Gastrocnemius medialis (tissue), 4 donors: Measurements from ENCODE around the gene TMEM215. TPM values are rescaled to one million over a fixed set of nuclear protein-coding genes. Genes with fewer than 3 reads are reported as not detected.

ENCODE experiments used
- ATAC-seq, 2 donors: fragments of 150-250 bp; one replicate each; pipeline ENCODE4 v1.9.1; 2016
- DNase-seq, 2 donors: peaks; one replicate each; pipeline ENCODE4 v3.0.0-alpha.2; 2019
- H3K27ac ChIP-seq, 4 donors: fragments of 200-600 bp; sonication (generic); 1 replicate in 1 of 4; 2 replicates in 3 of 4; pipeline ENCODE4 v1.5.1; 2016 to 2018; ENCODE audit warnings: mild to moderate bottlenecking in 2 of 4, moderate library complexity in 1 of 4
- H3K27me3 ChIP-seq, 3 donors: fragments of 200-600 bp; sonication (generic) in 2 of 3; 1 replicate in 1 of 3; 2 replicates in 2 of 3; pipeline versions ENCODE4 v1.5.1 to v1.6.0; 2016 to 2019; ENCODE audit warnings: mild to moderate bottlenecking in 1 of 3, moderate library complexity in 1 of 3
- H3K36me3 ChIP-seq, 2 donors: fragments of 200-600 bp; sonication (generic) in 1 of 2; one replicate each; pipeline ENCODE4 v1.5.1; 2017 to 2018
- H3K4me1 ChIP-seq, 2 donors: fragments of 200-600 bp; sonication (generic) in 1 of 2; one replicate each; pipeline ENCODE4 v1.5.1; 2016 to 2017; ENCODE audit warnings: mild to moderate bottlenecking in 2 of 2
- H3K4me3 ChIP-seq, 4 donors: fragments of 200-600 bp; sonication (generic) in 3 of 4; 1 replicate in 1 of 4; 2 replicates in 3 of 4; pipeline ENCODE4 v1.5.1; 2016 to 2019; ENCODE audit warnings: mild to moderate bottlenecking in 2 of 4
- H3K9me3 ChIP-seq, 3 donors: fragments of 200-600 bp; sonication (generic) in 2 of 3; 1 replicate in 1 of 3; 2 replicates in 2 of 3; pipeline ENCODE4 v1.5.1; 2016 to 2019
- CTCF ChIP-seq, 5 experiments: fragments of 450-650 bp in 3 of 5; fragments of 200-600 bp in 2 of 5; sonication (generic) in 2 of 5; IDR thresholded peaks in 4 of 5; conservative IDR thresholded peaks in 1 of 5; 1 replicate in 4 of 5; 2 replicates in 1 of 5; pipeline ENCODE4 v1.5.1; 2016 to 2019; ENCODE audit warnings: antibody characterized with exemption in 5 of 5, mild to moderate bottlenecking in 3 of 5, moderate library complexity in 3 of 5
- POLR2A ChIP-seq, 2 donors: fragments of 450-650 bp; IDR thresholded peaks; one replicate each; pipeline ENCODE4 v1.6.1; 2017; ENCODE audit warnings: antibody characterized with exemption in 2 of 2, mild to moderate bottlenecking in 2 of 2, moderate library complexity in 2 of 2
- in situ Hi-C, 4 donors: fragments of 200-750 bp; cut with MboI; loops; one replicate each; pipeline versions ENCODE4 v1.15.0 to v1.8.0; 2017; ENCODE audit warnings: low sequenced_read_pairs in 4 of 4
- intact Hi-C: fragments of 100-400 bp; cut with DNase I; formaldehyde crosslinking; loops from one replicate; pipeline ENCODE4 v1.15.1; 2023; ENCODE audit warnings: low total_unique reads
- total RNA-seq, 4 donors: library from RNA; depleted of rRNA; stranded (reverse); fragments of >200 nt; gene quantifications; one replicate each; pipeline versions ENCODE4 v1.1.0 to v1.2.3, GENCODE V29; 2016

TMEM215 gene
- total RNA-seq, 4 donors from 2014 or later: not detected

- no peak for TF ChIP-seq POLR2A (IDR thresholded peaks at IDR 0.05)
- no peak for TF ChIP-seq CTCF (IDR thresholded peaks at IDR 0.05 in 4 of 5, conservative IDR thresholded peaks at IDR 0.05 in 1 of 5)
- Histone ChIP-seq H3K36me3 (no peaks in the 10 kb centered on the region), H3K27ac (no peak overlapping the region), H3K27me3 (no peaks in the 10 kb centered on the region), H3K4me1 (no peaks in the 10 kb centered on the region), H3K4me3 (no peak overlapping the region), H3K9me3 (no peaks in the 10 kb centered on the region)
- DNase-seq (no peak), ATAC-seq (no peak)
- intact Hi-C loops (no loop called here), in situ Hi-C loops (no loop called here)
Observed at GRCh38 chr9:32741706-32742105, 41.6 kb upstream of the TMEM215 start.

GRCh38 chr9:32742296-32742695 lies 41.0 kb upstream of the TMEM215 start:
- Histone ChIP-seq H3K27me3 (no peaks in the 10 kb centered on the region), H3K4me3 (no peak overlapping the region), H3K4me1 (no peaks in the 10 kb centered on the region), H3K36me3 (no peaks in the 10 kb centered on the region), H3K27ac (no peak overlapping the region), H3K9me3 (no peaks in the 10 kb centered on the region)
- ATAC-seq (no peak), DNase-seq (no peak)
- in situ Hi-C loops: no loop called here
- intact Hi-C loops: no loop called here
- no peak for TF ChIP-seq CTCF (IDR thresholded peaks at IDR 0.05 in 4 of 5, conservative IDR thresholded peaks at IDR 0.05 in 1 of 5)
- TF ChIP-seq POLR2A (IDR thresholded peaks at IDR 0.05): no peak

DNA sequence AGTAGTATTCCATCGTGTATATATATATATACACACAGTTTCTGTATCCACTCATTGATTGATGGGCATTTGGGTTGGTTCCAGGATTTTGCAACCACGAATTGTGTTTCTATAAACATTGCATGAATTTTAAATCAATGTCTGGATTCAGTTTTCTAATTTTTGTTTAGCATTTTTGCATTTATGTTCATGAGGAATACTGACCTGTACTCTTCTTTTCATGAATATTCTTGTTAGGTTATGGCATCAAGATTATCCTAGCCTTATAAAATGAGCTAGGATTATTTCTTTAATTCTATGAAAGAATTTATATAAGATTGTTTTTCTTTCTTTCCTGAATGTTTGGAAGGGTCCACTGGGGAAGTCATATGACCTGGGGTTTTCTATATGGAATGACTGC lies 35.3 kb upstream of the TMEM215 start:
- Histone ChIP-seq H3K4me3 (no peak overlapping the region), H3K9me3 (no peaks in the 10 kb centered on the region), H3K27ac (no peak overlapping the region), H3K27me3 (no peaks in the 10 kb centered on the region), H3K4me1 (no peaks in the 10 kb centered on the region), H3K36me3 (no peaks in the 10 kb centered on the region)
- intact Hi-C loops: no loop called here
- ATAC-seq (no peak), DNase-seq (no peak)
- TF ChIP-seq POLR2A (IDR thresholded peaks at IDR 0.05): no peak
- TF ChIP-seq CTCF (IDR thresholded peaks at IDR 0.05 in 4 of 5, conservative IDR thresholded peaks at IDR 0.05 in 1 of 5): no peak
- in situ Hi-C loops: no loop called here

DNA sequence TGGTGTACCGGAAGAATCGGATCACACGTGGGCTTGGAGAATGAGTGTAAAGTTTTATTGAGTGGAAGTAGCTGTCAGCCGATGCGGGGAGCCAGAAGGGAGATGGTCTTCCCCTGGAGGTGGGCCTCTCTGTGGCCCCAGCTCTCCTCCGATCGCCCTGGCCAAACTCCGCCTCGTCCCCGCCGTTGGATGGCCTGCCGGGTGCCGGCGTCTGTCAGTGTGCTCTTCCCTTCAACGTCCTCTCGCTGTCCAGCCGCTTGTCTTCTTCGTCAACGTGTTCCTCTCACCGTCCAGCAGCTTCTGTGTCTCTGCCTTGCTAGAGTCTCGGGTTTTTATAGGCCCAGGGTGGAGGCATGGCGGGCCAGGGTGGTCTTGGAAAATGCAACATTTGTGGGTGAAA lies 27.6 kb upstream of the TMEM215 start:
- no peak overlapping the region for H3K4me3 ChIP-seq
- TF ChIP-seq POLR2A (IDR thresholded peaks at IDR 0.05) (no peak), CTCF (IDR thresholded peaks at IDR 0.05 in 4 of 5, conservative IDR thresholded peaks at IDR 0.05 in 1 of 5) (no peak)
- intact Hi-C loops (no loop called here), in situ Hi-C loops (no loop called here)
- no peaks in the 10 kb centered on the region for H3K27me3 ChIP-seq
- ATAC-seq: no peak
- H3K36me3 ChIP-seq: no peaks in the 10 kb centered on the region
- no peaks in the 10 kb centered on the region for H3K9me3 ChIP-seq
- no peak for DNase-seq
- no peaks in the 10 kb centered on the region for H3K4me1 ChIP-seq
- H3K27ac ChIP-seq: no peak overlapping the region

- Histone ChIP-seq H3K36me3 (no peaks in the 10 kb centered on the region), H3K4me3 (no peak overlapping the region), H3K4me1 (no peaks in the 10 kb centered on the region), H3K27me3 (no peaks in the 10 kb centered on the region), H3K9me3 (no peaks in the 10 kb centered on the region), H3K27ac (no peak overlapping the region)
- TF ChIP-seq CTCF (IDR thresholded peaks at IDR 0.05 in 4 of 5, conservative IDR thresholded peaks at IDR 0.05 in 1 of 5) (no peak), POLR2A (IDR thresholded peaks at IDR 0.05) (no peak)
- ATAC-seq: no peak
- in situ Hi-C loops (no loop called here), intact Hi-C loops (no loop called here)
- no peak for DNase-seq
Observed at GRCh38 chr9:32764139-32764538, 19.2 kb upstream of the TMEM215 start.
